GM19238 (cell line): Measurements from ENCODE around the gene WDR91.

Source experiments
- DNase-seq: peaks from one replicate; pipeline ENCODE4 v3.0.0; 2011; ENCODE audit warnings: low spot score; ENCODE audit not compliant: insufficient read length

Gene WDR91

GRCh38 chr7:135211179-135211945 lies at the start of gene WDR91:
Gene WDR91 (minus strand): TSS chr7:135211526. CDS start chr7:135211502, 24 bp downstream.
- peak; percentile 97 for DNase-seq

DNA sequence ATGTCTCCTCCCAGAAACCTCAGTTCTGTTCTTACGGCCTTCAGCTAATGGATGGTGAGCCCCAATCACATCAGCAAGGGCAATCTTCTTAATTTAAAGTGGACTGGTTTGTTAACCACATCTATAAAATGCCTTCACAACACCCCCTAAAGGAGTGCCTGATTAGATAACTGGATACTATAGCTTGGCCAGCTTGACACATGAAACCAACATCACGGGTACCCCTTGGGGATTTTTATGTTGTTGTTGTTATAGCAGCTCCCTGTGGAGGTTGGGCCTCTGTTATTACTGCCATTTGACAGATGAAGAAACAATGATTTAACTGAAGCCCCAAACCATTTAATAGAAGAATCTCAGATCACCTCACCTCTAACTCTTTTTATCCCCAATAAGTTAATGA lies 49.1 kb upstream of the WDR91 start:
- DNase-seq = no peak

DNA sequence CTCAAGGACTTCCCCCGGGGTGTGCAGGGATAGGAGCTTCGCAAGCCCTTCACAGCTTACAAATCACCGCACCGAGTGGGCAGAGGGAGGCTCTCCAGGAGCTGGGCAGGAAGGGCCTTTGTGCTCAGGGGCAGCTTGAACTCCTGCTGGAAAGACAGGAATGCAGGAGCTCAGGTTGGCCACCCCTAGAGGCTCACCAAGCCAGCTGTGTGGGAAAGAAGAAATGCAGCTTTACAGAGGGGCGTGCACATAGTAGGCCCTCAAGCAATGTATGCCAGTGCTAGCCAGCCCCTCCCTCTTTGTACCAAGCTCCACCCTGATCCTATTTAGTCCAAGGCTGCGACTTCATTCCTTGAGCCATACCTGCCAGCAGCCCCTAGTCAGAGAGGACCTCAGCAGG lies 48.4 kb upstream of the WDR91 start:
- DNase-seq = no peak

GRCh38 chr7:135258585-135258984 lies 47.3 kb upstream of the WDR91 start:
- DNase-seq = no peak

GRCh38 chr7:135257790-135258189 lies 46.5 kb upstream of the WDR91 start:
- DNase-seq = no peak

GRCh38 chr7:135253851-135254771 lies 42.8 kb upstream of the WDR91 start:
- DNase-seq = no peak

DNA sequence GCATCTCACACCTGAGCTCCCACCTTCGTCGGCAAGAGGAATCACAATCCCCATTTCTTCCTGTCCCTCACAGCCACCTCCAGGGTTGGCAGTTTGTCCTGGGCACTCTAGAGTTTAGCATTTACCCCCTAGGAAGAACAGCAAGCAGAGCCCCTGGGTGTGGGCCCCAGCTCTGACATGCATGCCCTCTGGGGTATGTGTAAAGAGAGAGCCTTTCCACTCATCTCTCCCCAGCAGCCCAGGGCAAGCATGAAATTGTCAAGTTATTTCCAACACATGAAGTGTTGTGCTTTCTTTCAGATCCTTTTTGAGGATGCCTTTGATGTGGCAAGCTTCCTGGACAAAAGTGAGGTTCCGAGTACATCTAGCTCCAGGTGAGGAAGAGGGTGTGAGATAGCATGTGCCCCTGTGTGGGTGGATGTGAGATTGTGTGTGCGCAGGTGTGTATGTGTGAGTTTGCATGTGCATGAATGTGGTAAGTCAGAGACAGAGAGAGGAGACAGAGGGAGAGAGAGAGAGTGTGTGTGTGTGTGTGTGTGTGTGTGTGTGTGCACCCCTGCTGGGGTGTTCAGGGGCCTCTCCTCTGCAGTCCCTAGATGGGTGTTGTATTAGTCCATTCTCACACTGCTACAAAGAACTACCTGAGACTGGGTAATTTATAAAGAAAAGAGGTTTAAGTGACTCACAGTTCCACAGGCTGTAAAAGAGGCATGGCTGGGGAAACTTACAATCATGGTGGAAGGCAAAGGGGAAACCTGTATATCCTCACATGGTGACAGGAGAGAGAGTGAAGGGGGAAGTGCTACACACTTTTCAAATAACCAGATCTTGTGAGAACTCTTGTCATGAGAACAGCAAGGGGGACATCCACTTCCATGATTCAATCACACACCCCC lies 40.4 kb upstream of the WDR91 start:
- no peak for DNase-seq

DNA sequence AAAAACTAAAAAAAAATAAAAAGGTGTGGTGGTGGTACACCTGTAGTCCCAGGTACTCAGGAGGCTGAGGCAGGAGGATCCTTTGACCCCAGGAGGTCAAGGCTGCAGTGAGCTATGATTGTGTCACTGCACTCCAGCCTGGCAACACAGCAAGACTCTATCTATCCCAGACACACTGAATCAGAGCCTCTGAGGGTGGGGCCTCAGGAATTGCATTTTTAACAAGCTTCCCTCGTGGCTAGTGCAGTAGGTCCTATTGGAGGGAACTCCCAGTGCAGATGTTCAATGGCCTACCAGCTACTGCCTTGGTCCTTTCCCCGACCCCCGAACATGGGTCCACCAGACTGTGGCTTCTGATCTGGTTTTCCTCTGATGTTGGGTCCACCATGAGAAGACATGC lies 37.2 kb upstream of the WDR91 start:
- no peak for DNase-seq

- DNase-seq = no peak
Observed at GRCh38 chr7:135247746-135248471, 36.6 kb upstream of the WDR91 start.

GRCh38 chr7:135246191-135246825 lies 35.0 kb upstream of the WDR91 start:
- DNase-seq = no peak

DNA sequence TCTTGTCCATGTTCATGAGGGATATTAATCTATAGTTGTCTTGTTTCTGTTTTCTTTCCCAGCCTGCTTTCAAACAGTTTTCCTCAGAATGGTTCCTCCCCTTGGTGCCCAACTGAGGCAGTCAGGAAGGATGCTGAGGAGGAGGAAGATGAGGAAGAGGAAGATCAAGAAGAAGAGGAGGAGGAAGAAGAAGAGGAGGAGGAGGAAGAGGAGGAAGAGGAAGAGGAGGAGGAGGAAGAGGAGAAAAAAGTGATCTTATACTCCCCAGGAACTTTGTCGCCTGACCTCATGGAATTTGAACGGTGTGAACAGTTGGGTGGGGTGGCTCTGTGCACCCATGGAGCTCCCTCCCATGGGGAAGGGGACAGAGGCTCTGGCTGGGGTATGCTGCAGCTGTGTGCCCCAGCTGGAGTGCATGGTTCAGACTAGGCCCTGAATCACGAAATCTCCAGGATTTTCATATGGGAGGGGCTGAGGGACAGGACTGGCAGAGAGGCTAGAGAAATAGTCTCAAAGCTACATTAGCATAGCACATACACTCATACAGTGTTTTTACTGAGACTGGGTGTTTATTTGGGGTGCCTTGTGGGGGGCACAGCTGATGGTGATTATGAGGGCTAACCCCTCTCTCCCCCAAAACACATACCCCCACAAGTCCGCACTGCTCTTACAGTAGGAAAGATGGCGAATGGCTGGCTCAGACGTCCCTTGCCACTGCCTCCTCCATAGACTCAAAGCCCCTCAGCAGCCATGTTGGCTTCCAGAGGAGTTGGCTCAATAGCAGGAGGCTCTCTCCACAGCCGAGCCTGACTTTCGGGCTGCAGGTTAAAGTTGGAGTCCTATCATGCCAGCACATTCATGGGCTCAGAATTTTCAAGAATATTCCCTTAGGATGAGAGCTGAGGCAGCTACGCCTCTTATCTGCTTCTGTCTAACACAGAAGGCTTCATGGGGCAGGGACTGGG lies 34.2 kb upstream of the WDR91 start:
- DNase-seq = no peak

DNA sequence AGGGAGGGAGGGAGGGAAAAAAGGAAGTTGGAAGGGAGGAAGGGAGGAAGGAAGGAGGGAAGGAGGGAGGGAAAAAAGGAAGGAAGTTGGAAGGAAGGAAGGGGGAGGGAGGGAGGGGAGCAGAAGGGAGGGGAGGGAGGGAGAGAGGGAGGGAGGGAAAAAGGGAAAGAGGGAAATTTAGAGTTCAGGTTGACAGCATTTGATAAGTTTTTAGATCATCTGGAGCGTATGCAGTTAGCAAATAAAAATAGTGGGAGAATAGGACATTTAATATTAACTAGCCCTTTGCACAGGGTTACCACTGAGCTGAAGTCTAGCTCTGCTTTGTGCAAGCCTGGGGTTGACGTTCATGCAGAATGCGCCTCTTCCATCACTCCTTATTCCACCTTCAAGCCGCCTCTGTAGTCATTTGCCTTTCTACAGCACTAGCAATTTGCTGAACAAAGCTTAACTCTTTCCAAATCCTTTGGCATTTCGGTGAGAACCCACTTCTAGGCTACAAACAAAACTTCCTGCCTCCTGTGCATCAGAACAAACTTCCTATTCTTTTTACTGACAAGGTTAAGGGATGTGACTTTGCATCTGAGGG lies 30.9 kb upstream of the WDR91 start:
- DNase-seq = no peak

- DNase-seq = no peak
Observed at GRCh38 chr7:135240441-135240840, 29.1 kb upstream of the WDR91 start.

- DNase-seq = no peak
Observed at GRCh38 chr7:135239263-135239662, 27.9 kb upstream of the WDR91 start.

GRCh38 chr7:135238112-135238744 lies 26.9 kb upstream of the WDR91 start:
- DNase-seq = no peak

DNA sequence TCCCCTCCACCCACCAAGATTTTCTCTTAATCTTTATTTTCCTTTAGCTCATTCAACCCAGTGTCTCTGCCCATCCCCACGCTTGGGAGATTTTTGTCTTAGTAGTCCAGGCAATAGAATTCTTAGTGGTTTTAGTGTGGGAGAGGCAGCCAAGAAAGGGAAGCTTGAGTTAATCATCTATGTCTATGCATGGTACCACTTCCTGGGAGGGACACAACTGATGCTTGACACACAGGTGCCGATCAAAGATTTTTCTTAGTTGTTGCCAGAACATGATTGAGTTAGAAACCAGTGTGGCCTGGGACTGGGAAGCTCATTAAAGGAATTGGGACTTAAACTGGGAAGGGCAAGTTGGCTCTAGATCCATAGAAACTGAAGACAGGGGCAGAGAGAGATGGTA lies 25.4 kb upstream of the WDR91 start:
- peak; percentile 68 for DNase-seq

- DNase-seq = no peak
Observed at GRCh38 chr7:135235841-135236240, 24.5 kb upstream of the WDR91 start.

GRCh38 chr7:135234727-135235126 lies 23.4 kb upstream of the WDR91 start:
- DNase-seq = no peak
